ENCODE data around the gene FBXL5. TPM values are rescaled to one million over a fixed set of nuclear protein-coding genes. Genes with fewer than 3 reads are reported as not detected.

Gene FBXL5, protein sequence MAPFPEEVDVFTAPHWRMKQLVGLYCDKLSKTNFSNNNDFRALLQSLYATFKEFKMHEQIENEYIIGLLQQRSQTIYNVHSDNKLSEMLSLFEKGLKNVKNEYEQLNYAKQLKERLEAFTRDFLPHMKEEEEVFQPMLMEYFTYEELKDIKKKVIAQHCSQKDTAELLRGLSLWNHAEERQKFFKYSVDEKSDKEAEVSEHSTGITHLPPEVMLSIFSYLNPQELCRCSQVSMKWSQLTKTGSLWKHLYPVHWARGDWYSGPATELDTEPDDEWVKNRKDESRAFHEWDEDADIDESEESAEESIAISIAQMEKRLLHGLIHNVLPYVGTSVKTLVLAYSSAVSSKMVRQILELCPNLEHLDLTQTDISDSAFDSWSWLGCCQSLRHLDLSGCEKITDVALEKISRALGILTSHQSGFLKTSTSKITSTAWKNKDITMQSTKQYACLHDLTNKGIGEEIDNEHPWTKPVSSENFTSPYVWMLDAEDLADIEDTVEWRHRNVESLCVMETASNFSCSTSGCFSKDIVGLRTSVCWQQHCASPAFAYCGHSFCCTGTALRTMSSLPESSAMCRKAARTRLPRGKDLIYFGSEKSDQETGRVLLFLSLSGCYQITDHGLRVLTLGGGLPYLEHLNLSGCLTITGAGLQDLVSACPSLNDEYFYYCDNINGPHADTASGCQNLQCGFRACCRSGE
- 100 to 1,000 TPM in 3 of 4 donors, 10 to 100 TPM in 1; 95.9 to 191 (median 159) TPM for total RNA-seq

DNA sequence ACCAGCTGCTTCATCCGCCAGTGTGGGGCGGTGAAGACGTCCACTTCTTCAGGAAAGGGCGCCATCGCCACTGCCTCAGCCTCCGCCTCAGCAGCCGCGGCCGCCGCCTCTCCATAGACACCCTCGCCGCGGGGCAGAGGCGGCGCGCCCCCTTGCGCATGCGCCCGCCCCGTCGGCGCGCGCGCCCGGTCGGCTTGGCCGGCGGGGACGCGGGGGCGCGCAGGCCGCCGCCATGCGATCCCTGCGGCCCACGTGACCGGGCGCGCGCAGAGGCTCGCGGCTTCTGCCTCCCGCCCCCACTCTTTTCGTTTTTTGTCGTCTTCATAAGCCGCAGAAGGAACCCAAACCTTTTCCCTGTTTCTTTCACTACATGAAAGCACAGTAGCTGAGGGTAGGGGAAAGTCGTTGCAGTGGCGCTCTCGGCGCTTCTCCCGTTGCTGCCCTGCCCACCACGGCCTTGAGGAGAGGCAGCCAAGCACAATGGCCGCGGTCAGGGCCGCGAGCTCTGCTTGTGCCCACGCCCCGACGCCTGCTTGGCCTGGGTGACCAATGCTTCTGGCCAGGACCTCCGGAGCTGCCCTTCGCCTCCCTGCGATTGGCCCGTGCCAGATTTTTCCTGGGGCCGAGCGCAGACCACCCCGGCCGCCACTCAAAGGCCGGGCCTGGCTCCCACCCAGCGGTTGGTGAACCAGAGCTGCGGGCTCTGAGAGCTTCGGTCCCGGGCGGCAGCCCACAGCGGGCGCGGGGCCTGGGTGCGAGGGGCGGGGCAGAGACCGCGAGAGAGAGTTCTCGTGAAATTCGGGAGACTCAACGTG lies at the start of gene FBXL5:
Gene FBXL5, minus strand, starts transcription at position 135 of the 815 bp plus-strand sequence. Its CDS starts 70 bp downstream, at position 65.
- Histone ChIP-seq H3K27ac (peak within 1 kb of the TSS; percentile 92 to 99 (median 98)), H3K36me3 (no peaks in the 10 kb centered on the region), H3K4me1 (peaks cover 6 to 63% (median 11%) of the 10 kb centered on the region in 3 donors), H3K4me3 (peak within 1 kb of the TSS; percentile 80 to 99), H3K27me3 (no peaks in the 10 kb centered on the region), H3K9me3 (no peaks in the 10 kb centered on the region)
- TF ChIP-seq EP300 (IDR thresholded peaks at IDR 0.05) (no peak), POLR2A (IDR thresholded peaks at IDR 0.05) (peak; percentile 89 to 93), POLR2AphosphoS5 (IDR thresholded peaks at IDR 0.05) (peak; percentile 80)
- TF ChIP-seq, protein P1, sequence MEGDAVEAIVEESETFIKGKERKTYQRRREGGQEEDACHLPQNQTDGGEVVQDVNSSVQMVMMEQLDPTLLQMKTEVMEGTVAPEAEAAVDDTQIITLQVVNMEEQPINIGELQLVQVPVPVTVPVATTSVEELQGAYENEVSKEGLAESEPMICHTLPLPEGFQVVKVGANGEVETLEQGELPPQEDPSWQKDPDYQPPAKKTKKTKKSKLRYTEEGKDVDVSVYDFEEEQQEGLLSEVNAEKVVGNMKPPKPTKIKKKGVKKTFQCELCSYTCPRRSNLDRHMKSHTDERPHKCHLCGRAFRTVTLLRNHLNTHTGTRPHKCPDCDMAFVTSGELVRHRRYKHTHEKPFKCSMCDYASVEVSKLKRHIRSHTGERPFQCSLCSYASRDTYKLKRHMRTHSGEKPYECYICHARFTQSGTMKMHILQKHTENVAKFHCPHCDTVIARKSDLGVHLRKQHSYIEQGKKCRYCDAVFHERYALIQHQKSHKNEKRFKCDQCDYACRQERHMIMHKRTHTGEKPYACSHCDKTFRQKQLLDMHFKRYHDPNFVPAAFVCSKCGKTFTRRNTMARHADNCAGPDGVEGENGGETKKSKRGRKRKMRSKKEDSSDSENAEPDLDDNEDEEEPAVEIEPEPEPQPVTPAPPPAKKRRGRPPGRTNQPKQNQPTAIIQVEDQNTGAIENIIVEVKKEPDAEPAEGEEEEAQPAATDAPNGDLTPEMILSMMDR (IDR thresholded peaks at IDR 0.05), result peak in 1 of 4 experiments; percentile 8
- ATAC-seq, result peak; percentile 93
- 20% methylated on average over 2 of the region's 85 CpGs; no CpG with 5 or more reads in 1 of the 2 donors for WGBS, 2 donors (ENCODE audit: low coverage in 1 of 2)

DNA sequence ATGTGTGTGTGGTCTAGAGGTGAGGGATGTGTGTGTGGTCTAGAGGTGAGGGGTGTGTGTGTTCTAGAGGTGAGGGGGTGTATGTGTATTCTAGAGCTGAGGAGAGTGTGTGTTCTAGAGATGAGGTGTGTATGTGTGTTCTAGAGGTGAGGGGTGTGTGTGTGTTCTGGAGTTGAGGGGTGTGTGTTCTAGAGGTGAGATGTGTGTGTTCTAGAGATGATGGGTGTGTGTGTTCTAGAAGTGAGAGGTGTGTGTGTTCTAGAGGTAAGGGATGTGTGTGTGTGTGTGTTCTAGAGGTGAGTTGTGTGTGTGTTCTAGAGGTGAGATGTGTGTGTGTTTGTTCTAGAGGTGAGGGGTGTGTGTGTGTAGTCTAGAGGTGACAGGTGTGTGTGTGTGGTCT lies 49.0 kb upstream of the FBXL5 start:
- Histone ChIP-seq H3K9me3 (no peaks in the 10 kb centered on the region), H3K27me3 (no peaks in the 10 kb centered on the region), H3K4me1 (peaks cover 0 to 13% (median 0%) of the 10 kb centered on the region in 3 donors), H3K36me3 (no peaks in the 10 kb centered on the region), H3K4me3 (no peak overlapping the region), H3K27ac (no peak overlapping the region)
- no peak for ATAC-seq
- TF ChIP-seq POLR2A (IDR thresholded peaks at IDR 0.05) (no peak), POLR2AphosphoS5 (IDR thresholded peaks at IDR 0.05) (no peak), EP300 (IDR thresholded peaks at IDR 0.05) (no peak)
- TF ChIP-seq, protein P1 (IDR thresholded peaks at IDR 0.05), result no peak

DNA sequence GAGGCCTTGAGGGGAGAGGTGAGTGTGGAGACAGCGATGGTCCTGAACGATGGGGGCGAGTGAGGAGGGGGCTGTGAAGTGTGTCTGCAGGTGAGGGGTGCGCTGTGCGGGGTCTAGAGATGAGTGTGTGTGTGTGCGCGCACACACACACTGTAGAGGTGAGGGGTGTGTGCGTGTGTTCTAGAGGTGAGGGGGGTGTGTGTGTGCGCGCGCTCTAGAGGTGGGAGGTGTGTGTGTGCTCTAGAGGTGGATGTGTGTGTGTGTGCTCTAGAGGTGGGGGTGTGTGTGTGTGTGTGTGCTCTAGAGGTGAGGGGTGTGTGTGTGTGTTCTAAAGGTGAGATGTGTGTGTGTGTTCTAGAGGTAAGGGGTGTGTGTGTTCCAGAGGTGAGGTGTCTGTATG lies 48.3 kb upstream of the FBXL5 start:
- H3K27ac ChIP-seq, result peak overlapping the region in 3 of 4 donors; percentile 34 to 67 (median 41)
- peak overlapping the region; percentile 27 to 56 for H3K4me3 ChIP-seq
- no peak for TF ChIP-seq EP300 (IDR thresholded peaks at IDR 0.05)
- TF ChIP-seq POLR2A (IDR thresholded peaks at IDR 0.05), result no peak
- TF ChIP-seq, protein P1 (IDR thresholded peaks at IDR 0.05), result no peak
- TF ChIP-seq POLR2AphosphoS5 (IDR thresholded peaks at IDR 0.05), result no peak
- peak; percentile 7 for ATAC-seq
- WGBS, 2 donors (ENCODE audit: low coverage in 1 of 2), result 75 to 87% methylated on average over 8 to 11 of the region's 11 CpGs
- no peaks in the 10 kb centered on the region for H3K36me3 ChIP-seq
- H3K9me3 ChIP-seq, result no peaks in the 10 kb centered on the region
- no peaks in the 10 kb centered on the region for H3K27me3 ChIP-seq
- H3K4me1 ChIP-seq, result peaks cover 0 to 13% (median 0%) of the 10 kb centered on the region in 3 donors

DNA sequence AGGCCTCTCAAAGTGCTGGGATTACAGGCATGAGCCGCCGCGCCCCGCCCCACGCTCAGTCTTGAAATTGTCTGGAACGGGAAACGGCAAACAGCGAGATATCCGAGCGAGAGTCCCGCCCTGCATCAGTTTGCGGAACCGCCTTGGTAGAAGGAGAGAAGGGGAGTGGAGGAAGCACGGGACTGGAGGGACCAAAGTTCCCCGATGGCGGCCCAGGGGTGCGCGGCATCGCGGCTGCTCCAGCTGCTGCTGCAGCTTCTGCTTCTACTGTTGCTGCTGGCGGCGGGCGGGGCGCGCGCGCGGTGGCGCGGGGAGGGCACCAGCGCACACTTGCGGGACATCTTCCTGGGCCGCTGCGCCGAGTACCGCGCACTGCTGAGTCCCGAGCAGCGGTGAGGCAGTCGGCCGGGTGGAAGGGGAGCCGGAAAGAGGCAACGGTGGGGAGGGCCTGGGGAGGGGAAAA lies 47.8 kb upstream of the FBXL5 start, which contains the start of gene BST1:
Gene BST1, plus strand, starts transcription at position 125 of the 463 bp plus-strand sequence. Its CDS starts 80 bp downstream, at position 205.
- peak within 1 kb of the TSS; percentile 27 to 56 for H3K4me3 ChIP-seq
- peak; percentile 32 for TF ChIP-seq POLR2AphosphoS5 (IDR thresholded peaks at IDR 0.05)
- TF ChIP-seq EP300 (IDR thresholded peaks at IDR 0.05), result no peak
- H3K27me3 ChIP-seq, result no peaks in the 10 kb centered on the region
- WGBS, 2 donors (ENCODE audit: low coverage in 1 of 2), result 0 to 2% methylated on average over 1 to 19 of the region's 43 CpGs
- peak within 1 kb of the TSS in 3 of 4 donors; percentile 34 to 67 (median 41) for H3K27ac ChIP-seq
- H3K4me1 ChIP-seq, result peaks cover 0 to 13% (median 0%) of the 10 kb centered on the region in 3 donors
- no peaks in the 10 kb centered on the region for H3K9me3 ChIP-seq
- no peaks in the 10 kb centered on the region for H3K36me3 ChIP-seq
- peak; percentile 82 for ATAC-seq
